ENCODE results near the gene ZNF585A. TPM values are rescaled to one million over a fixed set of nuclear protein-coding genes. Genes with fewer than 3 reads are reported as not detected.

Gene ZNF585A
- total RNA-seq, 1 donor from 2014 or later: 3.4 TPM

DNA sequence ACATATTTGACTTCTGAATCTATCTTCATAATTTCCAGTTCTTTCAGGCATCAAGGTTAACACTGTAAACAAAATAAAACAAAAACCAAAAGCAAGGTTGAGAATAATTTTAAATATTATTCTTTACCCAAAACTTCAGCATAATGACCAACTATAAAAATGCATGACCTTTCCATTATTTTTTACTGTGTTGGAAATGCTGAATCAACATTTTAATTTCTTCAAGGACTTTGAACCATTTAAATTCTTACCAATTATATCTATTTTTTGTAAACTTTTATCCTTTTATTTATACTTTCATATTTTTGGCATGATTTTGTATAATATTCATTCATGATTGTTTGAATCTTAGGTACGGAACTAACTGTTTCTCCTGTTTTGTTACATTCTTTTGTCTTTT is 6.9 kb downstream of the ZNF585A start:
- Histone ChIP-seq H3K36me3 (peaks cover 4 to 90% of the 10 kb centered on the region in 2 donors), H3K9me3 (peaks cover 13% of the 10 kb centered on the region), H3K27me3 (no peaks in the 10 kb centered on the region), H3K4me3 (no peak overlapping the region), H3K4me1 (no peaks in the 10 kb centered on the region), H3K27ac (no peak overlapping the region)
- no peak for DNase-seq (ENCODE audit: extremely low spot score in 2 of 2)
- intact Hi-C loops (cut with DNase I): no loop called here
- TF ChIP-seq, protein P1, sequence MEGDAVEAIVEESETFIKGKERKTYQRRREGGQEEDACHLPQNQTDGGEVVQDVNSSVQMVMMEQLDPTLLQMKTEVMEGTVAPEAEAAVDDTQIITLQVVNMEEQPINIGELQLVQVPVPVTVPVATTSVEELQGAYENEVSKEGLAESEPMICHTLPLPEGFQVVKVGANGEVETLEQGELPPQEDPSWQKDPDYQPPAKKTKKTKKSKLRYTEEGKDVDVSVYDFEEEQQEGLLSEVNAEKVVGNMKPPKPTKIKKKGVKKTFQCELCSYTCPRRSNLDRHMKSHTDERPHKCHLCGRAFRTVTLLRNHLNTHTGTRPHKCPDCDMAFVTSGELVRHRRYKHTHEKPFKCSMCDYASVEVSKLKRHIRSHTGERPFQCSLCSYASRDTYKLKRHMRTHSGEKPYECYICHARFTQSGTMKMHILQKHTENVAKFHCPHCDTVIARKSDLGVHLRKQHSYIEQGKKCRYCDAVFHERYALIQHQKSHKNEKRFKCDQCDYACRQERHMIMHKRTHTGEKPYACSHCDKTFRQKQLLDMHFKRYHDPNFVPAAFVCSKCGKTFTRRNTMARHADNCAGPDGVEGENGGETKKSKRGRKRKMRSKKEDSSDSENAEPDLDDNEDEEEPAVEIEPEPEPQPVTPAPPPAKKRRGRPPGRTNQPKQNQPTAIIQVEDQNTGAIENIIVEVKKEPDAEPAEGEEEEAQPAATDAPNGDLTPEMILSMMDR (IDR thresholded peaks at IDR 0.05): no peak
- TF ChIP-seq POLR2AphosphoS5 (IDR thresholded peaks at IDR 0.05; ENCODE audit: insufficient read depth in 1 of 2, low read depth in 1 of 2) (no peak), POLR2A (IDR thresholded peaks at IDR 0.05) (no peak)

DNA sequence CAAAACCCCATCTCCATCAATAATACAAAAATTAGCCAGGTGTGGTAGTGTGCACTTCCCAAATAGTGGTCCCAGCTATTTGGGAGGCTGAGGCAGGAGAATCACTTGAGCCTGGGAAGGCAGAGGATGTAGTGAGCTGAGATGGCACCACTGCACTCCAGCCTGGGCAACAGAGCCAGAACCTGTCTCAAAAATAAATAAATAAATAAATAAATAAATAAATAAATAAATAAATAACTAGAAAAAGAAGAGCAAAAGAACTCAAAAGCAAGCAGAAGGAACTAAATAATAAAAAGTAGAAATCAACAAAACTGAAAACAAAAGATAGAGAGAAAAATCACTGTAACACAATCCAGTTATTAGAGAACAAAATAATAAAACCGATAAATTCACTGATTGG is 12.3 kb downstream of the ZNF585A start:
- Histone ChIP-seq H3K27ac (no peak overlapping the region), H3K4me3 (no peak overlapping the region), H3K27me3 (no peaks in the 10 kb centered on the region), H3K9me3 (peaks cover 51% of the 10 kb centered on the region), H3K36me3 (peaks cover 11 to 98% of the 10 kb centered on the region in 2 donors), H3K4me1 (no peaks in the 10 kb centered on the region)
- TF ChIP-seq, protein P1 (IDR thresholded peaks at IDR 0.05): no peak
- no peak for TF ChIP-seq POLR2A (IDR thresholded peaks at IDR 0.05)
- TF ChIP-seq POLR2AphosphoS5 (IDR thresholded peaks at IDR 0.05; ENCODE audit: insufficient read depth in 1 of 2, low read depth in 1 of 2): no peak
- intact Hi-C loops (cut with DNase I): no loop called here
- no peak for DNase-seq (ENCODE audit: extremely low spot score in 2 of 2)

DNA sequence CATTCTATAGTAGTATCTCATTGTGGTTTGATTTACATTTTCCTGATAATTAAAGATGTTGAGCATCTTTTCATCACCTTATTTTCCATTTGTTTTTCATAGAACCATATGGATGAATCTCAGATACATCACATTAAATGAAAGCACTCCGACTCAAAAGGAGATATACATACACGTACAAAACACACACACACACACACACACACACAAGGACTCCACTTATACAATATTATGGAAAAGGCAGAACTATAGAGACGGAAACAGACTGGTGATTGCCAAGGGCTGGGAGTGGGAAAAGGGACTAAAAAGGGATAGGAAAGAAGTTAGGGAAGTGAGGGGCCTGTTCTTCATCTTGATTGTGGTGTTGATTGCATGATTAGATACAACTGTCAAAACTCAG is 24.3 kb downstream of the ZNF585A start:
- Histone ChIP-seq H3K4me1 (no peaks in the 10 kb centered on the region), H3K27ac (no peak overlapping the region), H3K9me3 (peaks cover 66% of the 10 kb centered on the region), H3K4me3 (no peak overlapping the region), H3K36me3 (peaks cover 0 to 54% of the 10 kb centered on the region in 2 donors), H3K27me3 (no peaks in the 10 kb centered on the region)
- TF ChIP-seq, protein P1 (IDR thresholded peaks at IDR 0.05): no peak
- TF ChIP-seq POLR2AphosphoS5 (IDR thresholded peaks at IDR 0.05; ENCODE audit: insufficient read depth in 1 of 2, low read depth in 1 of 2) (no peak), POLR2A (IDR thresholded peaks at IDR 0.05) (no peak)
- intact Hi-C loops (cut with DNase I): no loop called here
- DNase-seq (ENCODE audit: extremely low spot score in 2 of 2): no peak

DNA sequence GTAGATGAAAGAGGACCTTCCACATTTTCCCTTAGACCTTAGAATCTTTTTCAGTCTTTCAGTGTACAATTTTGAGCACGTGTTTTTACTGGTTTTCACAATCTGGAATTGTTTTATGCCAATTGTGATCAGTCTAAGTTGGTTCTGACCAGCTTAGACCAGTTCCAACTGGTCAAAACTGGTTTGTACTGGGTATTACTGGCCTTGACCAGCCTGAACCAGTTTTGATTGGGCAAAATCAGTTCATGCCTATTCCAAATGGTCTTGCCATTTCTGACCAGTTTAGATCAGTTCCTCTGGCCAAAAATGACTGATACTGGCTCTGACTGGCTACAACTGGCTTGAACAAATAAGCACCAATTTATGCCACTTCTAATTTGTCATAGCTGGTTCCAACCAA is 36.4 kb downstream of the ZNF585A start:
- H3K27ac ChIP-seq: no peak overlapping the region
- no peaks in the 10 kb centered on the region for H3K4me1 ChIP-seq
- peaks cover 95% of the 10 kb centered on the region for H3K9me3 ChIP-seq
- intact Hi-C loops (cut with DNase I): no loop called here
- H3K27me3 ChIP-seq: no peaks in the 10 kb centered on the region
- TF ChIP-seq POLR2AphosphoS5 (IDR thresholded peaks at IDR 0.05; ENCODE audit: insufficient read depth in 1 of 2, low read depth in 1 of 2): no peak
- no peak for TF ChIP-seq POLR2A (IDR thresholded peaks at IDR 0.05)
- TF ChIP-seq, protein P1 (IDR thresholded peaks at IDR 0.05): no peak
- peaks cover 0 to 8% of the 10 kb centered on the region in 2 donors for H3K36me3 ChIP-seq
- no peak overlapping the region for H3K4me3 ChIP-seq
- DNase-seq (ENCODE audit: extremely low spot score in 2 of 2): no peak

DNA sequence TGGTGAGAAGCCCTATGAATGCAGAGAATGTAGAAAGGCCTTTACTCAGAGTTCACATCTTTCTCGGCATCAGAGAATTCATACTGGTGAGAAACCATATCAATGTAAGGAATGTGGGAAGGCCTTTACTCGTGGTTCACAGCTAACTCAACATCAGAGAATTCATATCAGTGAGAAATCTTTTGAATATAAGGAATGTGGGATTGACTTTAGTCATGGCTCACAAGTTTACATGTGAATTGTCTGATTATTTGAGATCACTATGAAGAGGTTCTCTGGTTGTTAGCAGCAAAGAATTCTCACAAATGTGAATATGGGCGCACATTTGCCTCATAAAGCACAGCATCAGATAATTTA is 43.7 kb downstream of the ZNF585A start:
- intact Hi-C loops (cut with DNase I): no loop called here
- no peak for DNase-seq (ENCODE audit: extremely low spot score in 2 of 2)
- H3K27me3 ChIP-seq: no peaks in the 10 kb centered on the region
- H3K27ac ChIP-seq: no peak overlapping the region
- H3K4me3 ChIP-seq: no peak overlapping the region
- H3K36me3 ChIP-seq: peaks cover 12 to 72% of the 10 kb centered on the region in 2 donors
- H3K4me1 ChIP-seq: no peaks in the 10 kb centered on the region
- TF ChIP-seq POLR2AphosphoS5 (IDR thresholded peaks at IDR 0.05; ENCODE audit: insufficient read depth in 1 of 2, low read depth in 1 of 2) (no peak), POLR2A (IDR thresholded peaks at IDR 0.05) (no peak)
- TF ChIP-seq, protein P1 (IDR thresholded peaks at IDR 0.05): no peak
- H3K9me3 ChIP-seq: peaks cover 100% of the 10 kb centered on the region
